ENCODE measurements around the gene KCTD2. TPM values are rescaled to one million over a fixed set of nuclear protein-coding genes. Genes with fewer than 3 reads are reported as not detected.

The KCTD2 gene
- total and polyA plus RNA-seq, 4 donors: 15.1 to 22.3 (median 19.4) TPM

DNA sequence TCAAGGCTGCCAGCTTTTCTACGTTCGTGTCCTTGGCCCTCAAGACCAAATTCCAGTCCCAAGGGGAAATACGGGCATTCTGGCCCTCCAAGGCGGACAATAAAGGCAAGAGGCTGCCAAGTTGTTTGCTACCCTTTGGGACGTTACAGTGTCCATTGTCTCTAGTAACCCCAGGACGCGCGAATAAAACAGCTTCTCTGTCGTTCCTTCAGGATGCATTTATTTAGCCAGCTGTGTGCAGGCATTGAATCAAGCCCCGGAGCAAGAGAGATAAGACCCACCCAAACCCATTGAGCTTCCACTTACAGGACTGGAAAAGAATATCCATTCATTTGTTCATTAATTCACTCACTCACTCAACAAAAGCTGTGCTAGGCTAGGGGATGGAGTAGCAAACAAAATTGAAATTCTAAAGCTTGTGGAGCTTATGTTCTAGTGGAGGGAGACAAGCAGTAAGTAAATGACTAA is 33.9 kb upstream of the KCTD2 start:
- DNase-seq (no peak), ATAC-seq (ENCODE audit: insufficient read depth, low FRiP score) (no peak)
- no peaks in the 10 kb centered on the region for H3K27me3 ChIP-seq (ENCODE audit: control insufficient read depth in 3 of 3, insufficient read depth in 3 of 3, low read length in 2 of 3)
- TF ChIP-seq, protein P1, sequence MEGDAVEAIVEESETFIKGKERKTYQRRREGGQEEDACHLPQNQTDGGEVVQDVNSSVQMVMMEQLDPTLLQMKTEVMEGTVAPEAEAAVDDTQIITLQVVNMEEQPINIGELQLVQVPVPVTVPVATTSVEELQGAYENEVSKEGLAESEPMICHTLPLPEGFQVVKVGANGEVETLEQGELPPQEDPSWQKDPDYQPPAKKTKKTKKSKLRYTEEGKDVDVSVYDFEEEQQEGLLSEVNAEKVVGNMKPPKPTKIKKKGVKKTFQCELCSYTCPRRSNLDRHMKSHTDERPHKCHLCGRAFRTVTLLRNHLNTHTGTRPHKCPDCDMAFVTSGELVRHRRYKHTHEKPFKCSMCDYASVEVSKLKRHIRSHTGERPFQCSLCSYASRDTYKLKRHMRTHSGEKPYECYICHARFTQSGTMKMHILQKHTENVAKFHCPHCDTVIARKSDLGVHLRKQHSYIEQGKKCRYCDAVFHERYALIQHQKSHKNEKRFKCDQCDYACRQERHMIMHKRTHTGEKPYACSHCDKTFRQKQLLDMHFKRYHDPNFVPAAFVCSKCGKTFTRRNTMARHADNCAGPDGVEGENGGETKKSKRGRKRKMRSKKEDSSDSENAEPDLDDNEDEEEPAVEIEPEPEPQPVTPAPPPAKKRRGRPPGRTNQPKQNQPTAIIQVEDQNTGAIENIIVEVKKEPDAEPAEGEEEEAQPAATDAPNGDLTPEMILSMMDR (IDR thresholded peaks at IDR 0.05; ENCODE audit: control extremely low read depth, extremely low read depth): no peak
- peaks cover 0 to 2% (median under 1%) of the 10 kb centered on the region in 4 donors for H3K36me3 ChIP-seq (ENCODE audit: control insufficient read depth in 4 of 4, insufficient read depth in 4 of 4, low read length in 4 of 4)
- H3K9me3 ChIP-seq (ENCODE audit: control insufficient read depth in 4 of 4, insufficient read depth in 3 of 4, low read length in 3 of 4): no peaks in the 10 kb centered on the region
- peaks cover 0 to 23% (median 8%) of the 10 kb centered on the region in 5 donors for H3K4me1 ChIP-seq (ENCODE audit: control insufficient read depth in 5 of 5, insufficient read depth in 5 of 5, low read length in 5 of 5)
- H3K4me3 ChIP-seq: peak overlapping the region; percentile 80
- H3K27ac ChIP-seq (ENCODE audit: low read depth in 1 of 2, low read length in 1 of 2): peak overlapping the region; percentile 88 to 89
- WGBS, 2 donors: 0 to 1% methylated on average over 10 of the region's 10 CpGs
- peak overlapping the region; percentile 89 to 98 for H3K9ac ChIP-seq (ENCODE audit: insufficient read depth in 1 of 2, low read length in 2 of 2)

DNA sequence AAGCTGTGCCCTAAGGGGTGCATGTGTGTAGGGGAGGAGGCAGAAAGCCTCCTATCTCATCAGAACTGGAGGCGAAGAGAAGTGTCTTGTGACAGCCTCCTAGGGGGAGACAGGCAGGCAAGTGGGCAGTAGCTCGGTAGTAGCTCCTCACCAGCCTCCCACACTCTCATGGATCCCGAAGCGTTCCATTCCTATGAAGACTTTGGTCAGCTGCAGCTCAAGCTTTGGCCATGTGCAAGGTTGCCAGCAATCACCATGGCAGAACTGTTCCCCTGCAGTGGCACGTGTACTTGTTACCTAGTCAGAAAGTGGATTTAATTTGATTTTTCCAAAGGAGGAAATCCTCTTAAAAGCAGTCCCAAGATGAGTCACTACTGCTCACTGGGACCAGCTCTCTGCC is 27.9 kb upstream of the KCTD2 start:
- H3K4me1 ChIP-seq (ENCODE audit: control insufficient read depth in 5 of 5, insufficient read depth in 5 of 5, low read length in 5 of 5): no peaks in the 10 kb centered on the region
- peaks cover 12 to 33% (median 18%) of the 10 kb centered on the region in 4 donors for H3K36me3 ChIP-seq (ENCODE audit: control insufficient read depth in 4 of 4, insufficient read depth in 4 of 4, low read length in 4 of 4)
- no peak for ATAC-seq (ENCODE audit: insufficient read depth, low FRiP score)
- H3K27ac ChIP-seq (ENCODE audit: low read depth in 1 of 2, low read length in 1 of 2): no peak overlapping the region
- no peaks in the 10 kb centered on the region for H3K27me3 ChIP-seq (ENCODE audit: control insufficient read depth in 3 of 3, insufficient read depth in 3 of 3, low read length in 2 of 3)
- H3K9ac ChIP-seq (ENCODE audit: insufficient read depth in 1 of 2, low read length in 2 of 2): no peak overlapping the region
- no peak overlapping the region for H3K4me3 ChIP-seq
- 87 to 93% methylated on average over 5 of the region's 5 CpGs for WGBS, 2 donors
- no peak for DNase-seq
- H3K9me3 ChIP-seq (ENCODE audit: control insufficient read depth in 4 of 4, insufficient read depth in 3 of 4, low read length in 3 of 4): no peaks in the 10 kb centered on the region
- TF ChIP-seq, protein P1 (IDR thresholded peaks at IDR 0.05; ENCODE audit: control extremely low read depth, extremely low read depth): no peak

DNA sequence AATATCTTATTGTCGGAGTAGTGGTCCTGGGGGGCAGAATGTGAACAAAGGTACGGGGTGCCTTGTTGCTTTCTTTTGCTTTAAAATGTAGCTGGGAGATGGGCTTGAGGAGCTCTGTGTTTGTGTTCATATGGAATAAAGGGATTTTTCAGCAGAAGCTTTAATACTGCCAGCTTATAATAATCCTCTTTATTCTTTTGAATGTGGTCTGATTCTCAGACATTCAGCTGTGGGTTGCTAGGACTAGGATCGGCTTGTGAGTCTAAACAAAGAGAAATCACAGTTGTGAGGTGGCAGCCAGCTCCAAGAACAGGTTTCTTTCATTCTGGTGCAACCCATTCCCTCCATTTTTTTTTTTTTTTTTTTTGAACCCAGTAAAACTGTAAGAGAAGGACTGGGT is 27.3 kb upstream of the KCTD2 start:
- ATAC-seq (ENCODE audit: insufficient read depth, low FRiP score) (no peak), DNase-seq (no peak)
- Histone ChIP-seq H3K9ac (ENCODE audit: insufficient read depth in 1 of 2, low read length in 2 of 2) (no peak overlapping the region), H3K27me3 (ENCODE audit: control insufficient read depth in 3 of 3, insufficient read depth in 3 of 3, low read length in 2 of 3) (no peaks in the 10 kb centered on the region), H3K4me1 (ENCODE audit: control insufficient read depth in 5 of 5, insufficient read depth in 5 of 5, low read length in 5 of 5) (no peaks in the 10 kb centered on the region), H3K27ac (ENCODE audit: low read depth in 1 of 2, low read length in 1 of 2) (no peak overlapping the region), H3K9me3 (ENCODE audit: control insufficient read depth in 4 of 4, insufficient read depth in 3 of 4, low read length in 3 of 4) (no peaks in the 10 kb centered on the region), H3K4me3 (no peak overlapping the region), H3K36me3 (ENCODE audit: control insufficient read depth in 4 of 4, insufficient read depth in 4 of 4, low read length in 4 of 4) (peaks cover 12 to 33% (median 18%) of the 10 kb centered on the region in 4 donors)
- TF ChIP-seq, protein P1 (IDR thresholded peaks at IDR 0.05; ENCODE audit: control extremely low read depth, extremely low read depth): no peak
- 97 to 100% methylated on average over 3 of the region's 3 CpGs for WGBS, 2 donors

All from lung (tissue), 12 donors.